Stimulated activated naive CD8-positive, alpha-beta T cell treated with anti-CD3 and anti-CD28 coated beads, Interleukin-15, Interleukin-2, amounts not matched to agents 100 U/mL and 50 U/mL, for 24 hours (primary cell): ENCODE data around the gene DBF4.
"Not testable (repeated sequence)": the region's sequence is repeated elsewhere in the genome, so short reads cannot be mapped to it uniquely, and the experiment has no call there.

Experiments
- ATAC-seq: fragments of 150-1000 bp; cut with Tn5 transposase; one replicate; pipeline ENCODE4 v1.10.0; 2021
- DNase-seq: peaks from one replicate; pipeline ENCODE4 v3.0.0; 2021

Gene DBF4, protein sequence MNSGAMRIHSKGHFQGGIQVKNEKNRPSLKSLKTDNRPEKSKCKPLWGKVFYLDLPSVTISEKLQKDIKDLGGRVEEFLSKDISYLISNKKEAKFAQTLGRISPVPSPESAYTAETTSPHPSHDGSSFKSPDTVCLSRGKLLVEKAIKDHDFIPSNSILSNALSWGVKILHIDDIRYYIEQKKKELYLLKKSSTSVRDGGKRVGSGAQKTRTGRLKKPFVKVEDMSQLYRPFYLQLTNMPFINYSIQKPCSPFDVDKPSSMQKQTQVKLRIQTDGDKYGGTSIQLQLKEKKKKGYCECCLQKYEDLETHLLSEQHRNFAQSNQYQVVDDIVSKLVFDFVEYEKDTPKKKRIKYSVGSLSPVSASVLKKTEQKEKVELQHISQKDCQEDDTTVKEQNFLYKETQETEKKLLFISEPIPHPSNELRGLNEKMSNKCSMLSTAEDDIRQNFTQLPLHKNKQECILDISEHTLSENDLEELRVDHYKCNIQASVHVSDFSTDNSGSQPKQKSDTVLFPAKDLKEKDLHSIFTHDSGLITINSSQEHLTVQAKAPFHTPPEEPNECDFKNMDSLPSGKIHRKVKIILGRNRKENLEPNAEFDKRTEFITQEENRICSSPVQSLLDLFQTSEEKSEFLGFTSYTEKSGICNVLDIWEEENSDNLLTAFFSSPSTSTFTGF

DNA sequence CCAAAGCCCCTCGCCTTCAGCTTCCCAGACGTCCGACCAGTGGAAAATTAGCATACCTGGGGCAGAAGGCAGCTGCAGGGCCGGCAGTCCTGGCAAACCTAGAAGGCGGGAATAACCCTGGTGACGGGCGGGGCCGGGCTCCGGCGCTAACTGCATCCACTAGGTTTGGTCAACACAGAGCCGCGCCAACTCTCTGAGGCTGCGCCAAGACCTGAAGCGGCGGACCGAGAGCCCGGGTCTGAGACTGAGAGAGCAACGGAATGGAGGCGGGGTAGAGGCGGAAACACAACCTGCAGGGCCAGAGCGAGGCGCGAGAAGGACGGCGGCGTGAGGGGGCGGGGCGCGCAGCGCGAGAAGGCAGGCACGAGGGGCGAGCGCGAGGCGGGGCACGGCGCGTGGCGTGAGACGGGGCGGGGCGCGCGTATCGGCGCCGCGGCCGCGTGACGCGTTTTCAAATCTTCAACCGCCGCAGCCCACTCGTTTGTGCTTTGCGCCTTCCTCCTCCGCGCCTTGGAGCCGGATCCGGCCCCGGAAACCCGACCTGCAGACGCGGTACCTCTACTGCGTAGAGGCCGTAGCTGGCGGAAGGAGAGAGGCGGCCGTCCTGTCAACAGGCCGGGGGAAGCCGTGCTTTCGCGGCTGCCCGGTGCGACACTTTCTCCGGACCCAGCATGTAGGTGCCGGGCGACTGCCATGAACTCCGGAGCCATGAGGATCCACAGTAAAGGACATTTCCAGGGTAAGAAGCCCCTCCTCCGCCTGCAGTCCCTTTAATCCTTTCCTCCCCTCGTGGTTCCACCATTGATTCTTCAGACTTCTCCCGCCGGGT is at the start of gene DBF4, which contains the start of gene SLC25A40:
Gene DBF4, plus strand, starts transcription at position 454 of the 829 bp plus-strand sequence. Its CDS starts 240 bp downstream, at position 694.
Gene SLC25A40, minus strand, starts transcription at position 321 of the 829 bp plus-strand sequence. CDS start 17,633 bp downstream, outside the sequence.
- peak; percentile 98 for DNase-seq
- ATAC-seq, result peak; percentile 97

DNA sequence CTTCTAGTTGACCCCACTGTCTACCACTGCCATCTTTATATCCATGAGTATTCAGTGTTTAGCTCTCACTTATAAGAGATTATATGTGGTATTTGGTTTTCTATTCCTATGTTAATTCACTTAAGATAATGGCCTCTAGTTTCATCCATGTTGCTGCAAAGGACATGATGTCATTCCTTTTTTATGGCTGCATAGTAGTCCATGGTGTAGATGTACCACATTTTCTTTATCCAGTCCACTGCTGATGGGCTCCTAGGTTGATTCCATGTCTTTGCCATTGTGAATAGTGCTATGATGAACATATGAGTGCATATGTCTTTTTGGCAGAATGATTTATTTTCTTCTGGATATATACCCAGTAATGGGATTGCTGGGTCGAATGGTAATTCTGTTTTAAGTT is 47.9 kb upstream of the DBF4 start:
- DNase-seq, ATAC-seq: not testable (repeated sequence)

DNA sequence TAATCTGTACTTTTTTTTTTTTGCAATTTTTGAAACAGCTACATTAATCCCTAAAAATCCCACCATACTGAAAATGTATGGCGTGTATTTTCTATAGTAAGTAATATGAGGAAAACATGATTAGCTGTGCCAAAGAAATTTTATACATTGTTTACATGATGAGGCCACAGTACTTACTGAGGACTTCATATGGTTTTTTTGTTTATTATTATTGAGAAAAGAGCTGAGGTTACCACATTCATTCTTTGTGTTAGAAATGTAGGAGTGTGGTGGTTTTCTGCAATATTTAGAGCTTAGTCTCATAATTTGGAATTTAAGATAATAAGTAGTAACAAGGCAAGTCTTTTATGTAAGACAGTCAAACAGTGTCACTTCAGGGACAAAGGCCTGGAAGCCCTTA is 45.2 kb upstream of the DBF4 start:
- no peak for ATAC-seq
- DNase-seq, result no peak

DNA sequence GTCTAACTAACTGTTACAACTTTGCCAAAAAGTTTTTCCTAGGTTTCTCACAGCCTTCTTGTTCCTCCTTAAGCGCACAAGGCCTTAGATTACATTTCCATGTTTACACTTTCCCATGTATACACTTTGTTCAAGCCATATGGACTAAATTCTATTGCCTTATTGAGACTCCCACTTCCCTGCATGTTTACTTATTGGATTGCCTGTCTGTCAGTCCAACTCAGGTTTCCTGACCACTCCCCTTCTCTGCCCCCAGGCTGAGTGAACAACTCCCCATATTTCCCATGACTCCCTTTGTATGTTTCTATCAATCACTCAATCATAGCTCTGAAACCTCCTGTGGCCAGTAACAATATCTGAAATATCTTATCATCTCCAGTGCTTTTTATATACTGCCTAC is 43.2 kb upstream of the DBF4 start:
- no peak for DNase-seq
- ATAC-seq, result no peak

DNA sequence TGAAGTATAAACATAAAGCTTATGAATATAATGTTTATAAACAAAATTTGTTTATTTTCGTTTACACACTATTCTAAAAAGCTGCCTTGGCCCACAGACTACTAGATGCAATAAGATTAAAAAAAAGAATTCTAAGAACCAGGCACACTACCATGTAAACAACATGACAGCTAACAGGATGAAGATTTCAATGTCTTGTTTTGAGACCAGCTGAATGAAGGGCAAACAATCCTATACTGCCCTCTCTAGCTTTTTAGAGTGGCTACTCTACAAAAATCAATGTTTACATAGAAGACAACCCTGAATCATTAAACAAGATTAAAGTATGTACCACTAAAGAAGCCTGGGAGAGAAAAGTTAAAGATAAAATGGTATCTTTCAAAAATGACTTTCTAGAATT is 38.7 kb upstream of the DBF4 start:
- DNase-seq (no peak), ATAC-seq (no peak)

DNA sequence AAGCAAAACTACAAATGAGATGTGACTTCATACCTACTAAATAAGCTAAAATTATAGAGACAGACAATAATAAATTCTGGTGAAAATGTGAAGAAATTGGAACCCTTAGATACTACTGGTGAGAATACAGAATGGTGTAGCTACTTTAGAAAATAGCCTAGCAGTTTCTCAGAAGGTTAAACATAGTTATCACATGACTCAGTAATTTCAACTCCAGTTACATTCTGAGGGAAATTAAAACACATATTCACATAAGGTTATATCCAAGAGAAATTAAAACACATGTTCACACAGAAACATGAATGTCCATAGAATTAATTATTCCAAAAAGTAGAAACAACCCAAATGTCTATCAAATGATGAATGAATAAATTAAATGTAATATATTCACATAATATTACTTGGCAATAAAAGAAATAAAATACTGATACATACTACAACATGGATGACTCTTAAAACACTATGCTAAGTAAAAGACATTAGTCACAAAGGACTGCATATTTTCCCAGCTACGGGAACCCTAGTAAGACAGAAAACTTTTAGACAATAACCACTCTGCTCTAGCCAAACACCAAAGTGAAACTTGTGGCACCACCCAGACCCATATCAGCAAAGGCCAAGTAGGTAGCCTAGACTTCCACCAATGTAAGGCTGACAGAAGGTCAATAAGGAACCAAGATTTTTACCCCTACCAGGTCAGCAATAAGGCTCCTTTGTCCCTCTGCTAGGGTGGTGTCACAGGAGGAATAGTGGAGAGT is 25.3 kb upstream of the DBF4 start:
- DNase-seq, result no peak
- no peak for ATAC-seq

DNA sequence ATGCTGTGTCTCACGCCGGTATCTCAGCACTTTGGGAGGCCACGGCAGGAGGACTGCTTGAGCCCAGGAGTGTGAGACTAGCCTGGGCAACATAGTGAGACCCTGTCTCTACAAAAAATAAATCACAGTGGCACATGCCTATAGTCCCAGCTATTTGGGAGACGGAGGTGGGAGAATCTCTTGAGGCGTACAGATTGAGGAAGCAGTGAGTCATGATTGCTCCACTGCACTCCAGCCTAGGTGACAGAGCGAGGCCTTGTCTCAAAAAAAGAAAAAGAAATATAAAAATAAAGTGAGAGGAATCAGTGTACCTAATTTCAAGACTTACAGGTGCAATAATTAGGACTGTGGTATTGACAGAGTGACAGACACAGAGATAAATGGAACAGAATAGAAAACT is 24.0 kb upstream of the DBF4 start:
- DNase-seq, result no peak
- ATAC-seq, result no peak

DNA sequence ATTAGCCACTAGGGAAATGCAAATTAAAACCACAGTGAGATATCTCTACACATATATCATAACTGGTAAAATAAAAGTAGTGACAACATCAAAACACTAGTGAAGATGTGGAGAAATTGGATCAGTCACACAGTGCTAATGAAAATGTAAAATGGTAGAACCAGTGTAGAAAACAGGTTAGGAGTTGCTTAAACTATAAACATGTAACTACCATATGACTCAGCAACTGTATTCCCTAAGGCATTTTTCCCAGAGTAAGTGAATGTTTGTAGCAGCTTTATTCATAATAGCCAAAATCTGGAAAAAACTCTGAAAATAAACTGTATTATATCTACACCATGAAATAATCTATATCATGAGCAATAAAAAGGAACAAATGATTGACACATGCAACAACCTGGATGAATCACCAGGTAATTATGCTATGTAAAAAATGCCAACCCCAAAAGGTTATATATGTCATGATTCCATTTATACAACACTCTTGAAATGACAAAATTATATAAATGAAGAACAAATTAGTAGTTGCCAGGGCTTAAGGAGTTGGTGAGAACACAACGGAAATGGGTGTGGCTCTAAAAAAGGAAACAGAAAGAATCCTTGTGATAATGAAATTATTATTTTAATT is 22.9 kb upstream of the DBF4 start:
- ATAC-seq, result peak; percentile 63
- DNase-seq, result no peak

DNA sequence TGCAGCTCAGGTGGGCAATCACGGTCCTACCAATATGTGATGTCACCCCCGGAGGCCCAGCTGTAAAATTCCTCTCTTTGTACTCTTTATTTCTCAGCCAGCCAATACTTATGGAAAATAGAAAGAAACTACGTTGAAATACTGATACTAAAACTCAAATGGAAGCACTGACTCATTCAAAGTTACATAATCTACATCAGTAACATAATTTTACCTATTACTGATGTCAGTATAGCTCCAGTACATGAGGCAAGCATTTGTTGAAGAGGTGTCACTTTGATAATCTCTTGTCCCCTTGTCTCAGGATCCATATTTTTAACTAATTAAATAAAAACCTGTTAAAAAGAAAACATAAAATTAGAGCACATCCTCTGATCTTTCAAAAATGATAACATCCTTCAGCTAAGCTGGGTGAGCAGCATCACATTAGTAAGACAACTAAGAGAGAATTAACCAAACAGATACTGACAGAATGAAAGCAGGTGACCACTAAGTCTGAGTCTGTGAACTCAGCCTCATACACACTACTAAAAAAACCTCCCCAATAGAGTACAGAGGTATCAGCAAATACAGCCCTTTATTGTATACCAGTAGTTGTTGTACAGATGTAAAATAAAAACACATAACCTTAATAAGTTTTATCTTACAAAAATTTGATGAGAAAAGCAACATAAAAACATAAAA is 17.7 kb upstream of the DBF4 start:
- no peak for ATAC-seq

DNA sequence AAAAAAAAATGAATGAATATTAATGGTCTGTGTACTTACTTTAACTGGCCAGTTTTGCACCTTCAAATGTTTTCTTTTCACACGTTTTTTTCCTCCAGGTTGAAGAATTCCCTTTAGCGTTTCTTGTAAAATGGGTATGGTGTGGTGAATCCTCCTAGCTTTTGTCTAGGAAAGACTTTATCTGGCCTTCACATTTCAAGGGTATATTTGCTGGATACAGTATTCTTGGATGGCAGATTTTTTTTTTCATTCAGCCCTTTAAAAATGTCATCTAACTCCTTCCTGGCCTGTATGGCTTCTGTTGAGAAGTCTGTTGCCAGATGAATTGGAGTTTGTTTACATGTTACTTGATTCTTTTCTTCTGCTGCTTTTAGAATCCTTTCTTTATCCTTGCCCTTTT is 10.2 kb upstream of the DBF4 start:
- ATAC-seq (no peak), DNase-seq (no peak)

More for the DNA sequence above, 17.7 kb upstream of the DBF4 start:
- DNase-seq, result no peak

DNA sequence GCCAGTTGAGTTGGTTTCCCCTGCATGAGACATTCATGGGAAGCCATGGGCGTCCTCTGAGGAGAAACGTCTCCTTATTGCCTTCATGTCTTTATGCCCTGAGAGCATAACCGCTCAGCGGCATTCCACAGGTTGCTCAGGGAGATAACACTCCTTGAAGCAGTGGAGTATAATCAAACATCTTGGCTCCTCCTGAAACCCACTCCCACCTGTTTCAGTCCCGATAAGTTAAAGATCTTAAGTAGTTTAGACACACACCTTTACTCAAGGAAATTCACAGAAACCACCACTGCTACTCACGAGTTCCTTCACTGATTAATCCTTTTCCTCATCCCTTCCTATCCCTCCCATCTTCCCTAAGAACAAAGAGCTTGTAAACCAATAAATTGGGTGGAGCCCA is 9.8 kb upstream of the DBF4 start:
- DNase-seq, ATAC-seq: not testable (repeated sequence)

DNA sequence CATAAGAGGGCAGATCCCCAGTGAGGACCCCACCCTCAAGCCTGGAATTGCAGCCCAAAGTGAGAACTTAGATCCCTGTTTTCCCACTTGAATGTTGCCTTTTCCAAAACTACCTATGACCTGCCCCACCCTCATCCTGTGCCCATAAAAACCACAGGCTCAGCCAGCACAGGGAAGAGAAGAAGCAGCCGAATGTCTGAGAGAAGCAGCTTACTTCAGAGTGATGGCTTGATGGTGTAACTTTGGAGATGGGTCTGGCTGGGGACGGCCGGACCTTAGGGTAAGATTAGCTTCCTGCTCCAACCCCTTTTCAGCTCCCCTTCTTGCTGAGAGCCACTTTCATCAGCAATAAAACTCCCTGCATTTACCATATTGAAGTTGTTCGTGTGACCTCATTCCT is 5.8 kb upstream of the DBF4 start:
- ATAC-seq, result no peak
- DNase-seq, result no peak

DNA sequence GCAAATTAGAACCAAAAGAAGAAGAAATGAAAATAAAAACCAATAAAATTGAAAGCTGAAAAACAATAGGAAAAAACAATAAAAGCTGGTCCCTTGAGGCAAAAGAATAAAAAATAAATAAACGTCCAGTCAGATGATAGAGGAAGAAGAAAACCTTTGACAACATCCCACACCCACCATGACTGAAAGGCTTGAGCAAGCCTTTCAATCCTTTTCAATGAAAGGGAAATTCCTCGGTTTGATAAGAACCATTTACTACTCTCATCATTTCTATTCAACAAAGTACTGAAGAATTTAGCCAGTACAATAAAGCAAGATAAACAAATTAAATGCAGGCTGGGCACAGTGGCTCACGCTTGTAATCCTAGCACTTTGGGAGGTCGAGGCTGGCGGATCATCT is 3.9 kb upstream of the DBF4 start:
- no peak for ATAC-seq
- DNase-seq, result no peak

DNA sequence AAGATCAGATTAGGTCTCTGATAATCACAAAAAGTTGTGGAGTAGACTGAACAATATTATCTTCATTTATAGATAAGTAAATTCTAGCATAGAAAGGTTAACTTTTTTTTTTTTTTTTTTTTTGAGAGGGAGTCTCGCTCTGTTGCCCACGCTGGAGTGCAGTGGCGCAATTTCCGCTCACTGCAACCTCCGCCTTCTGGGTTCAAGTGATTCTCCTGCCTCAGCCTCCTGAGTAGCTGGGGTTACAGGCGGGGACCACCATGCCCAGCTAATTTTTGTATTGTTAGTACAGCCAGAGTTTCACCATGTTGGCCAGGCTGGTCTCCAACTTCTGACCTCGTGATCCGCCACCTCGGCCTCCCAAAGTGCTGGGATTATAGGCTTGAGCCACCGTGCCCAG is 3.0 kb upstream of the DBF4 start:
- not testable (repeated sequence) for DNase-seq

DNA sequence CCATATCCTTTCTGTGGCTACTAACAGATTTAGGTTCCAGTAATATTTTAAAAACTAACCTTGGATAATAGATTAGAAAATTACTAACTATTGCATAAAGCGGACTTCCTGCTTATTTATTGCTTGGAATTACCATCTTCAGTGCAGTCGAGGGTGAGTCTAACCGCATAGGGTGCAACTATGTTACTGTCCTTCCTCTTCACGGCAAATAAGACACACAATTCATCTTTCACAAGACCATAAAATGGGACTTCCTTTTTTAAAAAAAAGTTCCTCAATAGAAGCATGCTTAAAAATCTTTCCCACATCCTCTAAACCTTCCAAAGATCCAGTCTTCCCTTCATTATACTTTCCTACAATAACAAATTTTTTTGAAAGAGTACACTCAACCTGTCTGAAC is 2.2 kb upstream of the DBF4 start:
- DNase-seq, result no peak
- ATAC-seq, result no peak

More for the DNA sequence above, 3.0 kb upstream of the DBF4 start:
- not testable (repeated sequence) for ATAC-seq

DNA sequence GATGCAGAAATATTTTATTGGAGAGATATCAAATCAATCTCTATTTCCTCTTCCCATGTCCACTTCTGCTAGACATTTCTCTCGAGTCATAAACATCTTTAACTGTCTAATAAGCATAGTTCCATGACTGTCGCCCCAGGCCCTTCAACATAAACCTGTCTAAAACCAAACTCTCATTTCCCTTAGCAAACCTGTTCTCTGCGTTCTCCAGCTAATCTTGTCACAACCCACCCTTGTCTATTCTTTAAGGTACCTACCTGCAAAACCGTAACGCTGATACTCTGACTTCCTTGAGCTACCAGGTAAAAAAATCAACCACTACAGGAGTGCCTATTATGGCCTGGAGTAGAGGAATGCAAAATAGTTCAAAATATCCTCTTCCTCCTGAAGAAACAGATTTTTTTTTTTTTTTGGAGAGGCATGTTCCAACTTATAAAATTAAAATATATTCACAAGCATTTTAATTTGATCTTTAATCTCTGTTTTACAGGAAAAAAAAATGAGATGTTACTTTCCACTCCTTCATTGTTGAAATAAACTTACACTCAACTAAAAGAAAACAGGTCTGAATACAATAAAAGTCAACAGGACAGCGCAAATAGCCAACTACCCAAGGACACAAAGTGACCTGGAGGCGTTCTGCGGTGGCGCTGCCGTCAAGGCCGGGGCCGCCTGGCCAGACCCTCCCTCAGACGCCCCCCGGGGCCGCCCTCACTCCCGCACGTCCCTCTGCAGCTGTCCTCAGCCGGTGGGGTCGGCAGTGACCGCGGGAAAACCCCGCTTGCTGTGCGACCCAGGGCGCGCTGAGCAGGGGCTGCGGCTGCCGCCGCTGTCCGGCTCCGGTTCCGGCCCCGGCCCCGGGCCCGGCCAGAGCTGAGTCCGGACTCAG is 898 bp upstream of the DBF4 start:
- DNase-seq (no peak), ATAC-seq (no peak)

DNA sequence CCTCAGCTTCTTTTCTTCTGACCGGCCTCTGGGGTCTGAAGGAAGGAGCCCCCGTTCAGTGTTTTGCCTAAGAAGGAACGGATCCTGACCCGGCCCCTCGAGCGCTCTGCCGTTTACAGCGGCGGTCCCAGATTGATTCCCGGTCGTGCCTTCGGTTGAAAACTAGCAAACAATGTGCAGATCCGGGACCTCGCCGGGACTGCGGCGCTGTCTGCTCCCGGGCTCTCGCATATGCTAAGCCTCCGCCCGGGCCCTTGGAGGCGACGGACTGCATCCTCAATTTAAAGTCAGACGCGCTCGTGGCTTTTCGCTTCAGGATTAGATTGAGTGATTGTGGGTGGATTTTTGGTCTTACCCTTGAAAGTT is 559 bp downstream of the DBF4 start:
- DNase-seq (peak; percentile 65), ATAC-seq (peak; percentile 19)

DNA sequence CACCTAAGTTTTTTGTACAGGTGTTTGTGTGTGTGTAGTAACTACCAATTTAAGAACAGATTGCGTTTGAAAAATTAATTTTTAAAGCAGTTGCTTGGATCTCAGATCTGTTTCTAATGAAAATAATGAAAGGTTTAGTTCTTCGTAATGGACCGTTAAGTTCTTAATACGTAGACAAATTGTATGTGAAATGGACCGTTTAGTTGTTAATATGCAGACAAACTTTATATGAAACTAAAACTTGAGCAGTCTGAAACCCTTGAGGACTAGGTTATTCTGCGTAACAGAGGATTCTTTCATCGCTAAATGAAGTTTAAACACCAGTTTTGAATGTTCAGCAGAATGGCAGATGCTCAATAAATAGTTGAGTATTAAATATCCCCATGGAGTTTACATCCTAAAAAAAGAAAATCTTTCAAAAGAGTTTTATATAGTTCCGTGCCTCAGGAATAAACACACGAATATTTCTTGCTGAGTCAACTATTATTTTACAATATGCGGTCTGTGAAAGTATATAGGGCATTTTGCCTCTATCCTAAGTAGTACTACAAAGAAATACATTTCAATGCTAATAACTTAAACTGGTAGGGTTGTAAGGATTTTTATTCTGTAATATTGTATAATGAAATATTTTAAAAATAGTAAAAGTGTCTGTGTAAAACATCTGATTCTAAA is 1.2 kb downstream of the DBF4 start:
- DNase-seq (no peak), ATAC-seq (no peak)

DNA sequence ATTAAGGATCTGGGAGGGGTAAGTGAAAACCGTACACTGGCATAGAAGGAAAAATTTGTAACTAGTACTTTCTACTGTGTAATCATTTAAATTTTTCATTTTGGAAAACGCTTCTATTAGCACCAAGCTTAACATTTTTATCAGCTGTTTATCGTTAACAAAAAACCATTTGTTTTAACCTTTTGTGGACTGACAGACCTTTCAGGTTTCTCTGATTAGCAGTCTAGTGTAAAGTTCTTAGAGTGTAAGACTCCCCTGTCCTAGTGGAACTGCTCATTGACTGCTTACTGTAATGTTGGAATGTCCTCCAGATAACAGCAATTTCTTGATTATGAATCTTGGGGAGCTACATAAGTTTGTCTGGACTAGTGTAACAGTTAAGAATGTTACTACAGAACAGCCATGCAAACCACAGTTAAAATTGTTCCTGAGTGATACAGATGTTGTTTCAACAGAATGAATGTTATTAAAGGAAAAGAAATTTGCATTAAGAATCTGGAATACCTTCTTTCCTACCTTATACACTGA is 2.0 kb downstream of the DBF4 start:
- DNase-seq (no peak), ATAC-seq (no peak)
